Chondrocyte (in vitro differentiated cells): ENCODE measurements around the gene EGR1. TPM values are rescaled to one million over a fixed set of nuclear protein-coding genes. Genes with fewer than 3 reads are reported as not detected.
"Not testable (repeated sequence)": the region's sequence is repeated elsewhere in the genome, so short reads cannot be mapped to it uniquely, and the experiment has no call there.

Source experiments
- DNase-seq: peaks from one replicate; pipeline ENCODE4 v3.0.0; 2021; ENCODE audit warnings: mixed read lengths, low spot score
- H3K27ac Mint-ChIP-seq: one replicate; pipeline ENCODE4 v1.8.0; 2021; ENCODE audit warnings: mild to moderate bottlenecking, moderate library complexity, mixed read lengths; ENCODE audit not compliant: unreplicated experiment
- H3K27me3 Mint-ChIP-seq: 2 replicates; pipeline ENCODE4 v1.8.0; 2021; ENCODE audit warnings: low read depth, mixed read lengths
- H3K36me3 Mint-ChIP-seq: 2 replicates; pipeline ENCODE4 v1.8.0; 2021; ENCODE audit warnings: low read depth, mixed read lengths
- H3K4me1 Mint-ChIP-seq: 2 replicates; pipeline ENCODE4 v1.8.0; 2021; ENCODE audit warnings: low read depth, mild to moderate bottlenecking, mixed read lengths
- H3K4me3 Mint-ChIP-seq: one replicate; pipeline ENCODE4 v1.8.0; 2021; ENCODE audit warnings: mild to moderate bottlenecking, moderate library complexity, mixed read lengths; ENCODE audit not compliant: unreplicated experiment
- H3K9me3 Mint-ChIP-seq: 2 replicates; pipeline ENCODE4 v1.8.0; 2021; ENCODE audit warnings: low read depth, mixed read lengths
- CTCF ChIP-seq: fragments of 200-600 bp; sonication (generic); IDR thresholded peaks from 2 replicates; pipeline ENCODE4 v1.5.0; 2021; ENCODE audit warnings: antibody characterized with exemption, mild to moderate bottlenecking, moderate library complexity
- total RNA-seq: library from RNA; stranded (reverse); gene quantifications from 3 replicates; pipeline ENCODE4 v1.2.1, GENCODE V29; 2021

Gene EGR1
- total RNA-seq, 1 donor from 2014 or later, result 82.5 TPM

- no peak for DNase-seq
- Mint-ChIP-seq H3K4me1 (peaks cover 14% of the 10 kb centered on the region), H3K27me3 (peaks cover 6% of the 10 kb centered on the region), H3K27ac (no peak overlapping the region), H3K4me3 (no peak overlapping the region), H3K9me3 (no peaks in the 10 kb centered on the region), H3K36me3 (peaks cover 12% of the 10 kb centered on the region)
- TF ChIP-seq CTCF, result no peak
Measured at GRCh38 chr5:138472353-138472752, 7.1 kb downstream of the EGR1 start.

- not testable (repeated sequence) for H3K4me3 Mint-ChIP-seq, H3K27me3 Mint-ChIP-seq, H3K9me3 Mint-ChIP-seq, H3K27ac Mint-ChIP-seq, H3K4me1 Mint-ChIP-seq, H3K36me3 Mint-ChIP-seq, DNase-seq
Measured at GRCh38 chr5:138473151-138473550, 7.9 kb downstream of the EGR1 start.

- H3K4me3 Mint-ChIP-seq, result no peak overlapping the region
- no peaks in the 10 kb centered on the region for H3K9me3 Mint-ChIP-seq
- no peak for TF ChIP-seq CTCF
- DNase-seq, result no peak
- no peaks in the 10 kb centered on the region for H3K36me3 Mint-ChIP-seq
- H3K27ac Mint-ChIP-seq, result no peak overlapping the region
- no peaks in the 10 kb centered on the region for H3K4me1 Mint-ChIP-seq
- H3K27me3 Mint-ChIP-seq, result peaks cover 6% of the 10 kb centered on the region
Measured at GRCh38 chr5:138476918-138477317, 11.6 kb downstream of the EGR1 start.

GRCh38 chr5:138482638-138483037 lies 17.4 kb downstream of the EGR1 start:
- H3K9me3 Mint-ChIP-seq, result no peaks in the 10 kb centered on the region
- peaks cover 2% of the 10 kb centered on the region for H3K27me3 Mint-ChIP-seq
- DNase-seq, result no peak
- H3K36me3 Mint-ChIP-seq, result no peaks in the 10 kb centered on the region
- TF ChIP-seq CTCF, result no peak
- H3K4me1 Mint-ChIP-seq, result no peaks in the 10 kb centered on the region
- H3K27ac Mint-ChIP-seq, result no peak overlapping the region
- H3K4me3 Mint-ChIP-seq, result no peak overlapping the region

- TF ChIP-seq CTCF, result no peak
- no peaks in the 10 kb centered on the region for H3K36me3 Mint-ChIP-seq
- DNase-seq, result no peak
- H3K4me3 Mint-ChIP-seq, result no peak overlapping the region
- peaks cover 8% of the 10 kb centered on the region for H3K4me1 Mint-ChIP-seq
- no peaks in the 10 kb centered on the region for H3K9me3 Mint-ChIP-seq
- H3K27ac Mint-ChIP-seq, result no peak overlapping the region
- peaks cover 20% of the 10 kb centered on the region for H3K27me3 Mint-ChIP-seq
Measured at GRCh38 chr5:138488481-138488945, 23.2 kb downstream of the EGR1 start.

- Mint-ChIP-seq H3K4me3 (no peak overlapping the region), H3K9me3 (no peaks in the 10 kb centered on the region), H3K4me1 (peaks cover 8% of the 10 kb centered on the region), H3K27ac (no peak overlapping the region), H3K36me3 (no peaks in the 10 kb centered on the region), H3K27me3 (peaks cover 18% of the 10 kb centered on the region)
- TF ChIP-seq CTCF, result no peak
- no peak for DNase-seq
Measured at GRCh38 chr5:138489683-138490061, 24.4 kb downstream of the EGR1 start.
